Measurements from ENCODE around the gene FZD7. TPM values are rescaled to one million over a fixed set of nuclear protein-coding genes. Genes with fewer than 3 reads are reported as not detected.

Gene FZD7
- total and polyA plus RNA-seq, 8 donors, result 11.1 to 43.1 (median 38.0) TPM

GRCh38 chr2:202016579-202017227 is 17.0 kb upstream of the FZD7 start:
- ATAC-seq (no peak), DNase-seq (no peak)
- no peaks in the 10 kb centered on the region for H3K27me3 ChIP-seq
- no peaks in the 10 kb centered on the region for H3K4me1 ChIP-seq
- H3K27ac ChIP-seq, result no peak overlapping the region
- intact Hi-C loops (cut with DNase I), result no loop called here
- no peaks in the 10 kb centered on the region for H3K36me3 ChIP-seq
- H3K9me3 ChIP-seq, result no peaks in the 10 kb centered on the region
- no peak overlapping the region for H3K4me3 ChIP-seq
- TF ChIP-seq, protein P1, sequence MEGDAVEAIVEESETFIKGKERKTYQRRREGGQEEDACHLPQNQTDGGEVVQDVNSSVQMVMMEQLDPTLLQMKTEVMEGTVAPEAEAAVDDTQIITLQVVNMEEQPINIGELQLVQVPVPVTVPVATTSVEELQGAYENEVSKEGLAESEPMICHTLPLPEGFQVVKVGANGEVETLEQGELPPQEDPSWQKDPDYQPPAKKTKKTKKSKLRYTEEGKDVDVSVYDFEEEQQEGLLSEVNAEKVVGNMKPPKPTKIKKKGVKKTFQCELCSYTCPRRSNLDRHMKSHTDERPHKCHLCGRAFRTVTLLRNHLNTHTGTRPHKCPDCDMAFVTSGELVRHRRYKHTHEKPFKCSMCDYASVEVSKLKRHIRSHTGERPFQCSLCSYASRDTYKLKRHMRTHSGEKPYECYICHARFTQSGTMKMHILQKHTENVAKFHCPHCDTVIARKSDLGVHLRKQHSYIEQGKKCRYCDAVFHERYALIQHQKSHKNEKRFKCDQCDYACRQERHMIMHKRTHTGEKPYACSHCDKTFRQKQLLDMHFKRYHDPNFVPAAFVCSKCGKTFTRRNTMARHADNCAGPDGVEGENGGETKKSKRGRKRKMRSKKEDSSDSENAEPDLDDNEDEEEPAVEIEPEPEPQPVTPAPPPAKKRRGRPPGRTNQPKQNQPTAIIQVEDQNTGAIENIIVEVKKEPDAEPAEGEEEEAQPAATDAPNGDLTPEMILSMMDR (IDR thresholded peaks at IDR 0.05), result no peak

- Histone ChIP-seq H3K27me3 (no peaks in the 10 kb centered on the region), H3K9me3 (no peaks in the 10 kb centered on the region), H3K27ac (no peak overlapping the region), H3K4me1 (no peaks in the 10 kb centered on the region), H3K36me3 (no peaks in the 10 kb centered on the region), H3K4me3 (no peak overlapping the region)
- no peak for DNase-seq
- ATAC-seq, result no peak
- intact Hi-C loops (cut with DNase I), result no loop called here
- TF ChIP-seq, protein P1 (IDR thresholded peaks at IDR 0.05), result no peak
These were observed 15.7 kb upstream of the FZD7 start for GRCh38 chr2:202017940-202018339.

DNA sequence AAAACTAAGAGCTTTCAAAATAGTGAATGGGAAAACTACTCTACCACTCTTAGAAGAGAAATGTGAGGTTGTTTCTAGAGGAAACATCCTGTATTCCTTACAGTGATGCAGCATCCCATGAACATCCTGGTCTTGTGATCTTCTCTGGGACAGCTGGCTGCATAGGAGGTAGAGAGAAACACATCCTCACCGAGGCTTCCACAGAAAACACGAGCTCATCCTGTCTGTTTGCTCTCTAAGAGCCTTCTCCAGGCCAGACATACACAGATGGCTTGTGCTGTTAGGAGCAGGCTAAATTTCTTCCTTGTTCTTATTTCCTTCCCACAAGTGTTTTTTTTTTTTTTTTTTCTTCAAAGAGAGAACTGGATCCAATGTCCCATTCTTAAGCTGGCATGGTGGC is 14.7 kb upstream of the FZD7 start:
- no peak for ATAC-seq
- DNase-seq, result no peak
- intact Hi-C loops (cut with DNase I), result no loop called here
- H3K36me3 ChIP-seq, result no peaks in the 10 kb centered on the region
- TF ChIP-seq, protein P1 (IDR thresholded peaks at IDR 0.05), result no peak
- no peak overlapping the region for H3K27ac ChIP-seq
- no peaks in the 10 kb centered on the region for H3K27me3 ChIP-seq
- no peaks in the 10 kb centered on the region for H3K9me3 ChIP-seq
- H3K4me1 ChIP-seq, result no peaks in the 10 kb centered on the region
- H3K4me3 ChIP-seq, result no peak overlapping the region

- intact Hi-C loops (cut with DNase I), result no loop called here
- H3K9me3 ChIP-seq, result no peaks in the 10 kb centered on the region
- H3K4me3 ChIP-seq, result no peak overlapping the region
- ATAC-seq (no peak), DNase-seq (no peak)
- no peak overlapping the region for H3K27ac ChIP-seq
- H3K4me1 ChIP-seq, result peaks cover 0 to 3% of the 10 kb centered on the region in 2 donors
- H3K27me3 ChIP-seq, result no peaks in the 10 kb centered on the region
- H3K36me3 ChIP-seq, result no peaks in the 10 kb centered on the region
- TF ChIP-seq, protein P1 (IDR thresholded peaks at IDR 0.05), result no peak
These were observed 13.8 kb upstream of the FZD7 start for GRCh38 chr2:202019689-202020450.

- TF ChIP-seq, protein P1 (IDR thresholded peaks at IDR 0.05), result no peak
- DNase-seq, result no peak
- no peak overlapping the region for H3K27ac ChIP-seq
- H3K4me3 ChIP-seq, result no peak overlapping the region
- H3K4me1 ChIP-seq, result peaks cover 0 to 3% of the 10 kb centered on the region in 2 donors
- intact Hi-C loops (cut with DNase I), result no loop called here
- no peaks in the 10 kb centered on the region for H3K36me3 ChIP-seq
- H3K9me3 ChIP-seq, result no peaks in the 10 kb centered on the region
- no peak for ATAC-seq
- H3K27me3 ChIP-seq, result no peaks in the 10 kb centered on the region
These were observed 10.9 kb upstream of the FZD7 start for GRCh38 chr2:202022755-202023154.
